HL-60 (cell line): Measurements from ENCODE around the gene KIAA0232.
"Not testable (repeated sequence)": the region's sequence is repeated elsewhere in the genome, so short reads cannot be mapped to it uniquely, and the experiment has no call there.

Source experiments
- DNase-seq, 2 experiments: peaks; one replicate each; pipeline ENCODE4 v3.0.0-alpha.2; 2010 to 2020; ENCODE audit warnings: low read depth in 1 of 2, low spot score in 1 of 2
- H3K27ac ChIP-seq: fragments of 250-450 bp; sonication (Bioruptor Pico); replicated peaks from 2 replicates; pipeline ENCODE4 v1.5.1; 2020; ENCODE audit warnings: mild to moderate bottlenecking, moderate library complexity
- H3K27me3 ChIP-seq: fragments of 250-450 bp; sonication (Bioruptor Pico); 2 replicates; pipeline ENCODE4 v1.5.1; 2021; ENCODE audit warnings: mild to moderate bottlenecking, moderate library complexity; ENCODE audit not compliant: insufficient read depth, poor library complexity, severe bottlenecking
- H3K4me3 ChIP-seq: replicated peaks from 2 replicates; pipeline ENCODE4 v1.5.1; 2011; ENCODE audit warnings: mild to moderate bottlenecking, control low read depth, low read length; ENCODE audit not compliant: insufficient read depth
- GABPA ChIP-seq: IDR thresholded peaks from 2 replicates; pipeline ENCODE4 v1.6.1; 2012; ENCODE audit warnings: low read depth
- POLR2AphosphoS5 ChIP-seq: IDR thresholded peaks from 2 replicates; pipeline ENCODE4 v1.6.1; 2012; ENCODE audit warnings: low read depth
- SPI1 ChIP-seq: IDR thresholded peaks from 2 replicates; pipeline ENCODE4 v1.6.1; 2012; ENCODE audit warnings: low read depth, mild to moderate bottlenecking, borderline replicate concordance
- TF ChIP-seq, protein P1 (sequence below): IDR thresholded peaks from one replicate; pipeline ENCODE4 v1.5.1; 2011; ENCODE audit warnings: low read length, control low read depth, inconsistent platforms; ENCODE audit not compliant: insufficient read depth
- TF ChIP-seq, protein P2 (sequence below): IDR thresholded peaks from 2 replicates; pipeline ENCODE4 v1.6.1; 2012; ENCODE audit warnings: low read depth; ENCODE audit not compliant: insufficient replicate concordance

KIAA0232 gene

DNA sequence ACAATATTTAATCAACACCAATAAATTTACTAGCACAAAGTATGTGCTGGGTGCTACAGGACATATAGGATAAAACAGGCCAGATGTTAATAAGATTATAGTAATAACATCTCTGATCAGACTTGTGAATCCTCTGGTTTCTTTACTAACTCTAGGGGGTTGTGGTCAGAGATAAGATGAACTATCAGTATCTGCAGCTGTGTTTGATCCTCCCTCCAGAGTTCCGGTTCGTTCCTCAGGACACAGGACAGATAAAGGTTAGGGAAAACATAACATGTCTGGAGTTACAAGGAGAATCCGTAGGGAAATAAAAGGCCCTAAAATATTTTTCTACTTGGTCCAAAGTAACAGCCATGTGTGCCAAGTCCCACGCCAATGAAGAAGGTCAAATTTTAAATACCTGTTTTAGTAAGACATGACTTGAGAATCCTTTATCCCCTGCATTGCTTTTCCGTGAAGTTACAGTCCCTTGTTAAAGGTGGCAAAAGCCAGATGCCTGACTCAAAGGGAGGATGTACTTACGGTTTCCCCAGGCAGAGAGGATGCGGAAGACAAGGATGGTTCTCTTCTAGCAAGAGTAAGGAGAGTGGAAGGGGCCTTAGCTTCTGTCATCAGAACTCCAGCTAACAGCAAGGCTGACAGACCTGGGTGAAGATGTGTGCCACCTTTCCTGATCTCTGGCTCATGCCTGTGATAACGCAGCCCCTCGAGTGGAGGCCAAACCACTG is 44.4 kb downstream of the KIAA0232 start:
- DNase-seq: no peak
- Histone ChIP-seq H3K4me3 (no peak overlapping the region), H3K27me3 (no peaks in the 10 kb centered on the region), H3K27ac (no peak overlapping the region)
- TF ChIP-seq, protein P1, sequence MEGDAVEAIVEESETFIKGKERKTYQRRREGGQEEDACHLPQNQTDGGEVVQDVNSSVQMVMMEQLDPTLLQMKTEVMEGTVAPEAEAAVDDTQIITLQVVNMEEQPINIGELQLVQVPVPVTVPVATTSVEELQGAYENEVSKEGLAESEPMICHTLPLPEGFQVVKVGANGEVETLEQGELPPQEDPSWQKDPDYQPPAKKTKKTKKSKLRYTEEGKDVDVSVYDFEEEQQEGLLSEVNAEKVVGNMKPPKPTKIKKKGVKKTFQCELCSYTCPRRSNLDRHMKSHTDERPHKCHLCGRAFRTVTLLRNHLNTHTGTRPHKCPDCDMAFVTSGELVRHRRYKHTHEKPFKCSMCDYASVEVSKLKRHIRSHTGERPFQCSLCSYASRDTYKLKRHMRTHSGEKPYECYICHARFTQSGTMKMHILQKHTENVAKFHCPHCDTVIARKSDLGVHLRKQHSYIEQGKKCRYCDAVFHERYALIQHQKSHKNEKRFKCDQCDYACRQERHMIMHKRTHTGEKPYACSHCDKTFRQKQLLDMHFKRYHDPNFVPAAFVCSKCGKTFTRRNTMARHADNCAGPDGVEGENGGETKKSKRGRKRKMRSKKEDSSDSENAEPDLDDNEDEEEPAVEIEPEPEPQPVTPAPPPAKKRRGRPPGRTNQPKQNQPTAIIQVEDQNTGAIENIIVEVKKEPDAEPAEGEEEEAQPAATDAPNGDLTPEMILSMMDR: no peak
- TF ChIP-seq POLR2AphosphoS5: no peak
- no peak for TF ChIP-seq GABPA

DNA sequence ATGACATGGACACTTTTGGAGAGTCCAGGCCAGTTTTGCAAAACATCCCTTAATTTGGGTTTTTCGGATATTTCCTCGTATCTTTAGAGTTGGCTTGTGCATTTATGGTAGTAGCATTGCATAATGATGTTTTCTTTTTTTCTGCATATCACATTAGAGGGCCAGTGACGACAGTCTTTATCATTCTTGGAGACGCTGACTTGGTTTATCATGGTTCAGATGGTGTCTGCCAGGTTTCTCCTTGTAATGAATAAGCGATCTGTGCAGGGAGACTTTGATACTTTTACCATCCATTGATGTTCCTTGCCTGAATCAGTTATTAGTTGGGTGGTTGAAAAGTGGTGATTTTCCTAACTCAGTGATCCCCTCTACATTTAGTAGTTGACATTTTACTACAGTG is 46.6 kb downstream of the KIAA0232 start:
- Histone ChIP-seq H3K27ac (no peak overlapping the region), H3K27me3 (no peaks in the 10 kb centered on the region), H3K4me3 (no peak overlapping the region)
- DNase-seq: no peak
- TF ChIP-seq GABPA (no peak), SPI1 (no peak), POLR2AphosphoS5 (no peak)
- TF ChIP-seq, protein P1: no peak
- TF ChIP-seq, protein P2, sequence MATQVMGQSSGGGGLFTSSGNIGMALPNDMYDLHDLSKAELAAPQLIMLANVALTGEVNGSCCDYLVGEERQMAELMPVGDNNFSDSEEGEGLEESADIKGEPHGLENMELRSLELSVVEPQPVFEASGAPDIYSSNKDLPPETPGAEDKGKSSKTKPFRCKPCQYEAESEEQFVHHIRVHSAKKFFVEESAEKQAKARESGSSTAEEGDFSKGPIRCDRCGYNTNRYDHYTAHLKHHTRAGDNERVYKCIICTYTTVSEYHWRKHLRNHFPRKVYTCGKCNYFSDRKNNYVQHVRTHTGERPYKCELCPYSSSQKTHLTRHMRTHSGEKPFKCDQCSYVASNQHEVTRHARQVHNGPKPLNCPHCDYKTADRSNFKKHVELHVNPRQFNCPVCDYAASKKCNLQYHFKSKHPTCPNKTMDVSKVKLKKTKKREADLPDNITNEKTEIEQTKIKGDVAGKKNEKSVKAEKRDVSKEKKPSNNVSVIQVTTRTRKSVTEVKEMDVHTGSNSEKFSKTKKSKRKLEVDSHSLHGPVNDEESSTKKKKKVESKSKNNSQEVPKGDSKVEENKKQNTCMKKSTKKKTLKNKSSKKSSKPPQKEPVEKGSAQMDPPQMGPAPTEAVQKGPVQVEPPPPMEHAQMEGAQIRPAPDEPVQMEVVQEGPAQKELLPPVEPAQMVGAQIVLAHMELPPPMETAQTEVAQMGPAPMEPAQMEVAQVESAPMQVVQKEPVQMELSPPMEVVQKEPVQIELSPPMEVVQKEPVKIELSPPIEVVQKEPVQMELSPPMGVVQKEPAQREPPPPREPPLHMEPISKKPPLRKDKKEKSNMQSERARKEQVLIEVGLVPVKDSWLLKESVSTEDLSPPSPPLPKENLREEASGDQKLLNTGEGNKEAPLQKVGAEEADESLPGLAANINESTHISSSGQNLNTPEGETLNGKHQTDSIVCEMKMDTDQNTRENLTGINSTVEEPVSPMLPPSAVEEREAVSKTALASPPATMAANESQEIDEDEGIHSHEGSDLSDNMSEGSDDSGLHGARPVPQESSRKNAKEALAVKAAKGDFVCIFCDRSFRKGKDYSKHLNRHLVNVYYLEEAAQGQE: no peak

DNA sequence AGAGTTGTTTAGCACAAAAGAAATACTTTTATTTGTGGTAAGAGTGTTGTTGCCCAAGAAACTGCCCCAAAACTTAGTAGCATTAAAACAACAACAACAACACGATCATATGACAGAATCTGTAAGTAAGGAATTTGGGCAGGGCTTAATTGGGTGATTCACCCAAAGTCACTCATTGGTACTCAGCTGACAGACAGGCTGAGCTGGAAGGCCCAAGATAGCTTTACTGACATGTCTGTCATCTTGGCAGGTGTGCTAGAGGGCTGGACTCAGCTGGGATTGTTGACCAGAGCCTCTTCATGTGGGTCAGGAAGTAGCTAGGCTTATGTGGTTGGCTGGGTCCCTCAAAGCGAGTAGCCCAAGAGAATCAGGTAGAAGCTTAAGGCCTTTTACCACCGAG is 52.3 kb downstream of the KIAA0232 start:
- H3K27ac ChIP-seq: no peak overlapping the region

DNA sequence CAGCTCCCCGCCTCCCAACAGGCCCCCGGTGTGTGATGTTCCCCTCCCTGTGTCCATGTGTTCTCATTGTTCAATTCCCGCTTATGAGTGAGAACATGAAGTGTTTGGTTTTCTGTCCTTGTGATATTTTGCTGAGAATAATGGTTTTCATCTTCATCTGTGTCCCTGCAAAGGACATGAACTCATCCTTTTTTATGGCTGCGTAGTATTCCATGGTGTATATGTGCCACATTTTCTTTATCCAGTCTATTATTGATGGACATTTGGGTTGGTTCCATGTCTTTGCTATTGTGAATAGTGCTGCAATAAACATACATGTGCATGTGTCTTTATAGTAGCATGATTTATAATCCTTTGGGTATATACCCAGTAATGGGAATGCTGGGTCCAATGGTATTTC is 53.1 kb downstream of the KIAA0232 start:
- H3K4me3 ChIP-seq, DNase-seq, H3K27me3 ChIP-seq, H3K27ac ChIP-seq: not testable (repeated sequence)

More for the DNA sequence above, 52.3 kb downstream of the KIAA0232 start:
- no peak overlapping the region for H3K4me3 ChIP-seq
- TF ChIP-seq, protein P2: no peak
- TF ChIP-seq SPI1 (no peak), POLR2AphosphoS5 (no peak), GABPA (no peak)
- TF ChIP-seq, protein P1: no peak
- DNase-seq: no peak
- no peaks in the 10 kb centered on the region for H3K27me3 ChIP-seq

DNA sequence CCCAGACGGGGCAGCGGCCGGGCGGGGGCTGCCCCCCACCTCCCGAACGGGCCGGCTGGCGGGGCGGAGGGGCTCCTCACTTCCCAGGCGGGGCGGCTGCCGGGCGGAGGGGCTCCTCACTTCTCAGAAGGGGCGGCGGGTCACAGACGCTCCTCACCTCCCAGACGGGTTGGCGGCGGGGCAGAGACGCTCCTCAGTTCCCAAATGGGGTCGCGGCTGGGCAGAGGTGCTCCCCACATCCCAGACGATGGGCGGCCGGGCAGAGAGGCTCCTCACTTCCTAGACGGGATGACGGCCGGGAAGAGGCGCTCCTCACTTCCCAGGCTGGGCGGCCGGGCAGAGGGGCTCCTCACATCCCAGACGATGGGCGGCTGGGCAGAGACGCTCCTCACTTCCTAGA is 54.6 kb downstream of the KIAA0232 start:
- H3K4me3 ChIP-seq, DNase-seq, H3K27me3 ChIP-seq, H3K27ac ChIP-seq: not testable (repeated sequence)
